GM18508 (cell line): Measurements from ENCODE around the gene SCTR.

Source experiments
- ATAC-seq: cut with Tn5 transposase; IDR thresholded peaks from one replicate; pipeline ENCODE4 v1.9.1; 2021; ENCODE audit warnings: moderate number of reproducible peaks; ENCODE audit not compliant: insufficient read depth, unreplicated experiment

The SCTR gene

DNA sequence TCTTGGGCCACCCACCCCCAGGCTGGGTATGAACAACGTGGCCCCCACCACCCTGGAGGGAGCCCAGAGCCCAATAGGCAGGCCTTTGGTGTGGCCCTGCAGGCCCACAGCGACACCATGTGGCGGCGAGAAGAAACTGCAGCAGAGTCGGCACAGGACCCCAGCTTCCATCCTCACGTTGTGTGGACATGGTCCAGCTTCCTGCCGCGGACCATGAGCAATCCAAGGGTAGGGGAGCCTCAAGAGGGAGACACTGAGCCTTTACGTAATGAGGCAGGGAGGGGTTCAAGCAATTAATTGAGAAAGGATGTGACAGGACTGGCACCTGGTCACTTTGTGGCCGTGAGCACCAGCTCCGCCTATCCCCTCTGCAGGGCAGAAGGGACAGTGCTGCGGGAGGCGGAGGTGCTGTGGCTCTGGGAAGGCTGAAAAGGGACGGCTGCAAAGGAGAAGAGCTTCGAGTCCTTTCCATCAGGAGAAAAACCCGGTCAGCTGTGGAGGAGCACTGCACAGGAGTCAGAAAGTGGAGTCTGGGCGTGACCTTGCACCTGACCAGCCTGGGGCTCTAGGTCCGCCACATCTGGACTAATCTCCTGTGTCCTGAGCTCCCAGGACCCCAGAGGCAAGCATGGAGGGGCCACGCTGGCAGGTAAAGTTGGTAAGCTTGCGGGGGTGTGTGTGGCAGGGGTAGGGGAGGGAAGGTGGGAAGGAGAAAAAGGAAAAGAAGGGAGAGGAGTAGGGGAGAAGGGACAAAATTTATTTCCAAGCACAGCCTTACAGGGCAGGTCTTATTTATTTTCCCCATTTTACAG, 47.8 kb downstream of the SCTR start:
- no peak for ATAC-seq

- no peak for ATAC-seq
These were observed 48.4 kb downstream of the SCTR start for GRCh38 chr2:119475857-119476244.

- ATAC-seq = no peak
These were observed 48.9 kb downstream of the SCTR start for GRCh38 chr2:119475225-119475856.

DNA sequence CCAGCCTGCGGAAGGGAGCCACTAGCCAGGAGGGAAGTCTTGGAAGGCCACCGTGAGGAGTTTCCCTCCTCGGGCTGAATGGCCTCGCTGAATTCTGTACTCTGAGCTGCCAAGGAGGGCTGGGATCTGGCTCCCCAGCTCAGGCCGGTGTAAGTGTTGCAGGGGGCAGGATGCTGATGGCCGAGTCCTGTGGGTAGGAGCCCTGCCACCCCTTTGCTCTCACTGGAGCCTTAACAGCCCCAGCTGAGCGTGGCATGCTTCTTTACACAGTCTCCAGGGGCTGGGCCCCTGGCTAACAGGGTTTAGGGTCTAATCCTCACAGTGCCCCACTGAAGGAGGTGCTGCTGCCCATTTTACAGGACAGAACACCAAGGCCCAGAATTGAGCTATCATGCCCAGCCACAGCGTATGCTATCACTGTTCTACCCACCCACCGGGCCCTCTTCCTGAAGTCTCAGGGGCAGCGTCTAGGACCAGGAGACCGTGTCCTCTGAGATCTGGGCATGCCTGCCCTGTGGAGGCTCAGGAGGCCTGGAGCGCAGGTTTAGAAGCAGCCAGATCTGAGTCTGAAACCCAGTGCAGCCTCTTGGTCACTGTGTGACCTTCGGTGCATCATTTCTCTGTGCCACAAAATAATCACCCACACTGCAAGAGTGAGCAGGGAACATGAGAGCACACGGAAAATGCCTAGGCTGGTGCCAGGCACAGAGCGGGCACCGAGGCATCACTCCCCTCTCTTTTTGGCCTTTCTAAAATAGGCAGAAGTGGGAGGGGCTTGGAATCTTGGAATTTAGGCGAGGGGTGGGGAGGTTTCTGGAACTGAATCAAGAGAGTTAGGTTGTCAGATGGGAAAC, 49.7 kb downstream of the SCTR start:
- no peak for ATAC-seq

DNA sequence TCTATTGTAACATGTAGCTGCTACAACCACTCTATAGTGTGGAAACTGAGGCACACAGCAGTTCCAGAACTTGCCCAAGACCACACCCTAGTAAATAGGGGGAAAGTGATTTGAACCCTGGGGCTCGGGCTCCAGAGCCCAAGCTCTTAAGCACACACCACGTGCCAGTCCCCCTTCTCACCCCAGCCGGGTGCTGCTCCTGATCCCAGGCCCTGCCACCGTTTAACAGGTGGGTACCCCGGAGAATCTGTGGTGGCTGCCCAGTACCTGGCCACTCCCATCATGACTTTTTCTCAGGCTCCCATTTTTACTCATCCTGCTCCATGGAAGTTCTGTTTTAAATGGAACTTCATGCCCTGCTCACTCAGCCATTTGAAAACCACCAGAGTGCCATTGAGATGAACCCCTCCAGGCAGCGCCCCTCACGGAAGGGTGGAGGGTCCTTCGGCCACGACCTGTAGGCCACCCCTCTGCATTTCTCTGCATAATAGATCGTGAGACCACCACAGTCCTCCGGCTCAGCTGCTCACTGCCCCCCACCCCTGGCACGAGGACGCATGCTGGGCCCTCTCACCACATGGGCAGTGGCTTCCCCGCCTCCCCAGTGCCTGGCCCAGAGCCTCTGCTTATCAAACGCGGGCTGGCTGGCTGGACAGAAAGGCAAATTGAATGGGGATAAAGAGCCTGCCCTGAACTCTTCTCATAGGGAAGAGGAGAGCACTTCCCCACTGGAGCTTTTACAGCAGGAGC, 50.5 kb downstream of the SCTR start:
- no peak for ATAC-seq

DNA sequence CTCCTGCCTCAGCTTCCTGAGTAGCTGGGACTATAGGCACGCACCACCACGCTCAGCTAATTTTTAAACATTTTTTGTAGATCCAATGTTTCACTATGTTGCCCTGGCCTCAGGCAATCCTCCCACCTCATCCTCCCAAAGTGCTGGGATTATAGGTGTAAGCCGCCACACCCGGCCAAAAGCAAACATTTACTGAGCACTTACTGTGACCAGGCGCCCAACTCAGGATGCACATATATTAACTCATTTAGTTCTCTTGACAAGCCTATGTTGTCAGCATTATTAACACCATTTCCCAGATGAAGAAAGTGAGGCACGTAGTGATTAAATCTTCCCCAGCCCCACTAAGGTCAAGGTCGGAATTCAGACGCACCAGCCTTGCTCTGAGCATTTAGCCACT, 51.5 kb downstream of the SCTR start:
- no peak for ATAC-seq

DNA sequence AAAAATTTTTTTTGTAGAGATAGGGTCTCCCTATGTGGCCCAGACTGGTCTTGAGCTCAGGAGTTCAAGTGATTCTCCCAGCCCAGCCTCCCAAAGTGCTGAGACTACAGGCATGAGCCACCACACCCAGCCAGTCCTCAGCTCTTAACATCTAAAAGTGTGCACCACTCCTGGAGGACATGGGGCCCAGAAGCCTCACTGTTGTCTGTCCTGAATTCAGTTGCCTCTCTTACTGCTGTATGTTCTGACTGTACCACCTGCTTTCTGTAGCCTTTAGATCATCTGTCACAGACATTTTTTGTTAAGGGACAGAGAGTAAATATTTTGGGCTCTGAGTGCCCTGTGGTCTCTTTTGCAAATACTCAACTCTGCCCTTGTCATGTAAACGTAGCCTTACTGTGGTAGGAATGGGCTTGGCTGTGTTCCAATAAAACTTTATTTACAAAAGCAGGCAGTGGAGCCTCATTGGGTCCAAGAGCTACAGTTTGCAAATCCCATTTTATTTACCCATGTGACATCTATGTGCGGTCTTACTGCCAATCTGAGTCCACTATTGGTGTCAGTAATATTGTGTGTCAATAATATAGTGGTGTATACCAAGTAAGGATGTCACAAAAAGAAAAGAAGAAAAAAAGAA, 54.5 kb downstream of the SCTR start:
- no peak for ATAC-seq

DNA sequence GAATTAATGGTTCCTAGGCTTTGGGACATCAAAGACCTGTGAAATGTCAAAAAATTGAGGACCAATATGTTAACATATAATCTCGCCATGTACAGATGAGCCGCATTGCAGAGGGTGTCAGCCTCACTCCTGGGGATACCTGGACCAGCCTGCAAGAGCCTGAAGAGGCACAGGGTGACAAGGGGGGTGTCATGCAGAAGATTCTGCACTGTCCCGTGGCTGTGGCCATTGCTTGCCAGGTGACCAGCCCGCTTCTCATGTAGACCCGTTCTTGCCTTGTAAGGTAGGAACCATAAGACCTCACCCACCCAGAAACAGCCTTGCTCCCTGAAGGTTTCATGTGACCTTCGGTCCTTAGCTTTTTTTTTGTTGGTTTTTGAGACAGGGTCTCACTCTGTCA, 55.2 kb downstream of the SCTR start:
- ATAC-seq = no peak

GRCh38 chr2:119468154-119468955, 55.9 kb downstream of the SCTR start:
- ATAC-seq = no peak

GRCh38 chr2:119466373-119466772, 57.9 kb downstream of the SCTR start:
- no peak for ATAC-seq

GRCh38 chr2:119465687-119466086, 58.6 kb downstream of the SCTR start:
- ATAC-seq = no peak

GRCh38 chr2:119464981-119465380, 59.3 kb downstream of the SCTR start:
- no peak for ATAC-seq

DNA sequence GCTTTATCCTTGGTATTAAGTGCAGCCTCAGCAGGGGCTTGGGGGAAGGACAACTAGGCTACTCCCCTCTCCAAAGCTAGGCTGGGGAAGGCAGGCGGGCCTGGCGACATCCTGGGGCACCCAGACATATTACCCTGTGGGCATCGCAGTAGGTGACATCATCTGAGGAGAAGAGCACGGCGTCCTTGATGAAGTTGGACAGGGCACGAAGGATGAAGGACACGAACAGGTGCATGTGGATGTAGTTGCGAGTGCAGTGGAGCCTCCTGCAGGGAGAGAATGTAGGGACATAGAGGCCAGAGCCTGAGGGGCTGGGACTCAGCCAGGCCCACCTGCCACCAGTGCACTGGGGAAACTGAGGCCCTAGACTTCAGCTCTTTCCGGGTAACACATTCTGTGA, 60.3 kb downstream of the SCTR start:
- no peak for ATAC-seq

GRCh38 chr2:119463136-119463535, 61.1 kb downstream of the SCTR start:
- no peak for ATAC-seq

DNA sequence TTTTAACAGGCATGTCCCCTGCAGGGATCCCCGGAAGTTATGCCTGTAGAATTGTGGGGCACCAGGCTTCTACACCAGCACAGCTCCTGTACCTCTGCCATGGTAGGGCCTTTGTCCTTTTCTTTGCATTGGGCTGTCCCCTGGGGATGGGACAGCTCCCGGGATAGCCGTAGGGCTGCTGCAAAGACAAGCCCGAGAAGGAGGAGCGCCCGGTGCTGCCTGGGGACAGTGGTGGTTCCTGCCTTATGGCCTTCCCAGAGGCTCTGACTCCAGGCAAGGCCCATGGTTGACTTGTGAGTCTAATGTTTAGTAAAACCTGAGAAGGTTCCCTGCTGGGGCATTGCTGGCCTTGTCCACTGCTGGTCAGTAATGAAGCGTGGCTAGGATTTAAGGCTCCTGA, 61.7 kb downstream of the SCTR start:
- no peak for ATAC-seq

GRCh38 chr2:119461811-119462210, 62.5 kb downstream of the SCTR start:
- ATAC-seq = no peak

DNA sequence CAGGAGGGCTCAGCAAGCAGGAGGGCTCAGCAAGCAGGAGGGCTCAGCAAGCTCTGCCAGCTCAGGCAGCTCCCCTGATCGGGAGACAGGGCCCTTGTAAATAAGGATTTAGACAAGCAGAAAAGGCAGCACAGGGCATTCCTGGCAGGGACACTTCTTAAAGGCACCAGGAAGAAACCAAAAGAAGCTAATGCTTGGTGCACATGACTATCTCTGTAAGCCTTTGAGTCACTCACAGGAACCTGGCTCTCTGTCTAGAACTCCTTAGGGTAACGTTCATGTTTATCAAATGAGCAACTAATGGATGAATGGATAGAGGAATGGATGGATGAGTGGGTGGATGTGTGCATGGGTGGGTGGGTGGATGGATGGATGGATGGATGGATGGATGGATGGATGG, 64.2 kb downstream of the SCTR start:
- no peak for ATAC-seq

GRCh38 chr2:119455066-119455718, 69.1 kb downstream of the SCTR start:
- no peak for ATAC-seq
